GM12878 (cell line): ENCODE data around the gene TRDN. TPM values are rescaled to one million over a fixed set of nuclear protein-coding genes. Genes with fewer than 3 reads are reported as not detected.

Experiments
- ATAC-seq: fragments of 200-7000 bp; cut with Tn5 transposase; 3 replicates; pipeline ENCODE4 v1.9.1; 2020; ENCODE audit warnings: mild to moderate bottlenecking, moderate library complexity
- BruUV-seq: library from RNA; stranded (reverse); fragments of 400-500 nt; replicated peaks from 2 replicates; lab custom pipeline; 2021; lab: Mats Ljungman, UMichigan
- CTCF ChIA-PET: fragments of 300-600 bp; sonication (Branson Sonifier 250); formaldehyde crosslinking; extraction: SDS; loops from one replicate; lab custom pipeline; 2021; ENCODE audit warnings: inconsistent platforms; lab: Yijun Ruan, JAX
- POLR2A ChIA-PET: fragments of 350-600 bp; formaldehyde crosslinking; extraction: SDS; loops from one replicate; lab custom pipeline; 2021; ENCODE audit warnings: inconsistent platforms; lab: Charles Lee
- RAD21 ChIA-PET: fragments of 300-600 bp; sonication (Branson Sonifier 250); formaldehyde crosslinking; loops from one replicate; lab custom pipeline; 2023; ENCODE audit warnings: antibody characterized with exemption; ENCODE audit not compliant: unreplicated experiment; lab: Charles Lee
- SMC1A ChIA-PET: fragments of 300-600 bp; sonication (Branson Sonifier 250); formaldehyde crosslinking; loops from one replicate; lab custom pipeline; 2023; ENCODE audit not compliant: unreplicated experiment, uncharacterized antibody; lab: Charles Lee
- DNase-seq: peaks from one replicate; pipeline ENCODE4 v3.0.0-alpha.2; 2011; ENCODE audit warnings: low read depth, low spot score
- FAIRE-seq: peaks from 3 replicates; lab custom pipeline; 2011; peaks lifted over from hg19 to GRCh38; lab: Jason Lieb, UNC
- H2AFZ ChIP-seq: 2 replicates; pipeline ENCODE4 v1.6.0; 2011; ENCODE audit warnings: low read depth, low read length, control low read depth; ENCODE audit not compliant: control insufficient read depth
- H3K27ac ChIP-seq: 2 replicates; pipeline ENCODE4 v1.5.1; 2011; ENCODE audit warnings: control low read depth; ENCODE audit not compliant: control insufficient read depth, insufficient read depth
- H3K27me3 ChIP-seq, 2 experiments: replicated peaks in 1 of 2; 2 replicates each; pipeline versions ENCODE4 v1.6.0 to v1.6.1; 2011; ENCODE audit warnings: low read length in 1 of 2; ENCODE audit not compliant: control insufficient read depth in 2 of 2, insufficient read depth in 2 of 2
- H3K36me3 ChIP-seq, 2 experiments: 2 replicates each; pipeline ENCODE4 v1.5.1; 2011; ENCODE audit warnings: low read length in 1 of 2; ENCODE audit not compliant: control insufficient read depth in 2 of 2, insufficient read depth in 2 of 2
- H3K4me1 ChIP-seq: 2 replicates; pipeline ENCODE4 v1.6.1; 2011; ENCODE audit warnings: mild to moderate bottlenecking, low read length, moderate library complexity, mixed read lengths; ENCODE audit not compliant: control insufficient read depth, insufficient read depth
- H3K4me2 ChIP-seq: 2 replicates; pipeline ENCODE4 v1.6.0; 2011; ENCODE audit warnings: control low read depth; ENCODE audit not compliant: control insufficient read depth, insufficient read depth
- H3K4me3 ChIP-seq: fragments of 200-600 bp; sonication (generic); 2 replicates; pipeline ENCODE4 v1.5.1; 2016
- H3K79me2 ChIP-seq: 2 replicates; pipeline ENCODE4 v1.6.0; 2011; ENCODE audit warnings: low read length; ENCODE audit not compliant: control insufficient read depth, insufficient read depth
- H3K9ac ChIP-seq: 2 replicates; pipeline ENCODE4 v1.8.0; 2011; ENCODE audit warnings: low read length, control low read depth, mixed read lengths; ENCODE audit not compliant: control insufficient read depth, insufficient read depth
- H3K9me3 ChIP-seq: replicated peaks from 3 replicates; pipeline ENCODE4 v1.5.1; 2011; ENCODE audit warnings: mild to moderate bottlenecking, low read length; ENCODE audit not compliant: control insufficient read depth, insufficient read depth
- H4K20me1 ChIP-seq: 2 replicates; pipeline ENCODE4 v1.6.0; 2011; ENCODE audit not compliant: control insufficient read depth, insufficient read depth
- BCL3 ChIP-seq: IDR thresholded peaks from 2 replicates; pipeline ENCODE4 v1.6.1; 2011; ENCODE audit warnings: borderline replicate concordance, low read depth, mild to moderate bottlenecking, moderate library complexity, low read length; ENCODE audit not compliant: insufficient read depth, poor library complexity, severe bottlenecking
- BHLHE40 ChIP-seq, 2 experiments: fragments of 450-650 bp in 1 of 2; IDR thresholded peaks; 2 replicates each; pipeline ENCODE4 v1.6.1; 2011 to 2017; ENCODE audit warnings: low read depth in 2 of 2, borderline replicate concordance in 1 of 2, improper control_type of control experiment in 1 of 2, low read length in 1 of 2, mild to moderate bottlenecking in 1 of 2
- CBFB ChIP-seq: IDR thresholded peaks from 2 replicates; pipeline ENCODE4 v1.6.1; 2016; ENCODE audit warnings: antibody characterized with exemption, low read depth
- CHD2 ChIP-seq: IDR thresholded peaks from 2 replicates; pipeline ENCODE4 v1.6.1; 2011; ENCODE audit warnings: low read depth, low read length, improper control_type of control experiment, borderline replicate concordance
- CHD4 ChIP-seq: fragments of 200-600 bp; sonication (generic); IDR thresholded peaks from 2 replicates; pipeline ENCODE4 v1.6.1; 2016; ENCODE audit warnings: mild to moderate bottlenecking
- EED ChIP-seq: sonication (generic); IDR thresholded peaks from 2 replicates; pipeline ENCODE4 v1.6.1; 2016; ENCODE audit warnings: antibody characterized with exemption, low read depth
- IRF3 ChIP-seq: fragments of 450-650 bp; IDR thresholded peaks from 2 replicates; pipeline ENCODE4 v1.6.1; 2014; ENCODE audit warnings: mild to moderate bottlenecking
- MEF2B ChIP-seq: fragments of 450-650 bp; IDR thresholded peaks from 2 replicates; pipeline ENCODE4 v1.6.1; 2018; ENCODE audit warnings: mild to moderate bottlenecking, moderate library complexity; ENCODE audit not compliant: partially characterized antibody, poor library complexity, severe bottlenecking
- MYB ChIP-seq: fragments of 150-350 bp; IDR thresholded peaks from 2 replicates; pipeline ENCODE4 v1.6.1; 2014; ENCODE audit warnings: mild to moderate bottlenecking, low read depth, low read length, borderline replicate concordance
- NBN ChIP-seq: fragments of 450-650 bp; IDR thresholded peaks from 2 replicates; pipeline ENCODE4 v1.6.1; 2016
- NFYA ChIP-seq: IDR thresholded peaks from 2 replicates; pipeline ENCODE4 v1.6.1; 2011; ENCODE audit warnings: low read depth, mild to moderate bottlenecking, low read length, improper control_type of control experiment, borderline replicate concordance
- RB1 ChIP-seq: fragments of 450-650 bp; formaldehyde crosslinking; IDR thresholded peaks from 2 replicates; pipeline ENCODE4 v1.6.1; 2017; ENCODE audit warnings: mild to moderate bottlenecking, borderline replicate concordance
- RBBP5 ChIP-seq: fragments of 200-600 bp; sonication (generic); conservative IDR thresholded peaks from 2 replicates; pipeline ENCODE4 v1.6.1; 2016
- RUNX3 ChIP-seq: IDR thresholded peaks from 2 replicates; pipeline ENCODE4 v1.6.1; 2012; ENCODE audit warnings: low read length, inconsistent platforms
- SRF ChIP-seq, 2 experiments: IDR thresholded peaks; 2 replicates each; pipeline ENCODE4 v1.6.1; 2011; ENCODE audit warnings: low read depth in 2 of 2, low read length in 2 of 2, mild to moderate bottlenecking in 1 of 2, moderate library complexity in 1 of 2
- USF1 ChIP-seq: IDR thresholded peaks from 2 replicates; pipeline ENCODE4 v1.6.1; 2011; ENCODE audit warnings: borderline replicate concordance, low read depth, mild to moderate bottlenecking, moderate library complexity, mixed read lengths, low read length; ENCODE audit not compliant: insufficient read depth; ENCODE audit errors: extremely low read length
- ZBTB11 ChIP-seq: fragments of 450-650 bp; formaldehyde crosslinking; IDR thresholded peaks from 2 replicates; pipeline ENCODE4 v1.5.0; 2022; ENCODE audit warnings: mild to moderate bottlenecking, missing genetic modification characterization
- ZNF217 ChIP-seq: fragments of 450-650 bp; IDR thresholded peaks from 2 replicates; pipeline ENCODE4 v1.6.1; 2017; ENCODE audit warnings: antibody characterized with exemption, mild to moderate bottlenecking
- WGBS: methylation state at CpG from one replicate; pipeline ENCODE4 v1.1.6; 2016; ENCODE audit warnings: low lambda C conversion rate; ENCODE audit not compliant: insufficient replicate concordance, insufficient coverage; ENCODE audit errors: missing lambda C conversion rate; 5-methylcytosine and 5-hydroxymethylcytosine counted together
- in situ Hi-C: fragments of 300-500 bp; cut with MboI; formaldehyde crosslinking; loops from 9 replicates; pipeline ENCODE4 v1.14.3; 2018; ENCODE audit warnings: mixed read lengths
- intact Hi-C: fragments of 100-400 bp; cut with micrococcal nuclease; formaldehyde crosslinking; loops from one replicate; pipeline ENCODE4 v1.14.2; 2022; ENCODE audit not compliant: unreplicated experiment
- polyA plus RNA-seq, 11 experiments: library from polyadenylated mRNA; depleted of rRNA in 4 of 11; unstranded in 6 of 11; stranded (reverse) in 5 of 11; fragments of >200 nt; fragmentation: Nextera tagmentation in 4 of 11; fragmentation: Illumina TruSeq in 1 of 11; extraction: Ambion mirVana in 4 of 11; extraction: Trizol in 1 of 11; gene quantifications; 1 replicate in 1 of 11; 2 replicates in 10 of 11; pipeline versions ENCODE4 v1.2.1 to v1.2.3, GENCODE V29; 2011 to 2016; ENCODE audit warnings: inconsistent platforms in 2 of 11, missing spikeins in 2 of 11, low read depth in 1 of 11
- total RNA-seq, 4 experiments: library from RNA; depleted of rRNA in 3 of 4; stranded (reverse); fragments of >200 nt in 3 of 4; fragmentation: Illumina TruSeq in 1 of 4; extraction: Trizol in 1 of 4; gene quantifications; 2 replicates each; pipeline versions ENCODE4 v1.2.1 to v1.2.3, GENCODE V29; 2013 to 2021

TRDN gene
- total and polyA plus RNA-seq, 10 of the 15 experiments (the other 5 are each of a cell fraction or from before 2014, with no cell fraction given), result not detected

- Histone ChIP-seq H3K4me2 (no peak overlapping the region), H2AFZ (no peak overlapping the region), H3K4me3 (no peak overlapping the region), H3K9ac (no peak overlapping the region), H3K27me3 (no peaks in the 10 kb centered on the region), H3K79me2 (no peaks in the 10 kb centered on the region), H3K36me3 (no peaks in the 10 kb centered on the region), H3K9me3 (no peaks in the 10 kb centered on the region), H4K20me1 (no peaks in the 10 kb centered on the region), H3K4me1 (no peaks in the 10 kb centered on the region), H3K27ac (no peak overlapping the region)
- WGBS, result 0% methylated on average over 3 of the region's 3 CpGs
- intact Hi-C loops (no loop called here), in situ Hi-C loops (loop anchor here (5.0 kb wide), 1 partner anchor 295 kb away; no protein-coding TSS in a partner anchor)
- no peak for FAIRE-seq
- ChIA-PET POLR2A (no interaction called here), CTCF (interaction anchor here (0.9 to 5.0 kb wide), 5 partner anchors 10 to 297 kb away, joined by 3 to 103 read pairs (median 5); no protein-coding TSS in a partner anchor), SMC1A (interaction anchor here (1.0 to 5.8 kb wide), 6 partner anchors 12 to 549 kb away, joined by 3 to 71 read pairs (median 4); no protein-coding TSS in a partner anchor), RAD21 (interaction anchor here (1.0 to 3.7 kb wide), 2 partner anchors 296 to 298 kb away, joined by 3 to 38 read pairs; no protein-coding TSS in a partner anchor)
- no peak for DNase-seq
- no TSS peak for BruUV-seq
- ATAC-seq, result no peak
- no peak for TF ChIP-seq CBFB
- no peak for TF ChIP-seq RUNX3
- no peak for TF ChIP-seq CHD4
- TF ChIP-seq SRF (IDR thresholded peaks at IDR 0.05; ENCODE audit: low read depth in 2 of 2, low read length in 2 of 2), result no peak
- no peak for TF ChIP-seq RBBP5
- TF ChIP-seq MYB, result no peak
- TF ChIP-seq BHLHE40 (IDR thresholded peaks at IDR 0.05; ENCODE audit: borderline replicate concordance in 1 of 2, low read depth in 2 of 2, low read length in 1 of 2), result no peak
- no peak for TF ChIP-seq NFYA
- TF ChIP-seq ZNF217, result no peak
- TF ChIP-seq MEF2B, result no peak
- no peak for TF ChIP-seq NBN
- no peak for TF ChIP-seq EED
- no peak for TF ChIP-seq ZBTB11
- no peak for TF ChIP-seq CHD2
- TF ChIP-seq IRF3, result no peak
- no peak for TF ChIP-seq BCL3
- TF ChIP-seq RB1, result no peak
- no peak for TF ChIP-seq USF1
Measured at GRCh38 chr6:123417535-123417934, 219.2 kb downstream of the TRDN start.
